ENCODE data around the gene TBXA2R. TPM values are rescaled to one million over a fixed set of nuclear protein-coding genes. Genes with fewer than 3 reads are reported as not detected.
"Not testable (repeated sequence)": the region's sequence is repeated elsewhere in the genome, so short reads cannot be mapped to it uniquely, and the experiment has no call there.

Gene TBXA2R
- total RNA-seq, 2 experiments from 2014 or later = 2.6 to 2.8 TPM

- ATAC-seq; H3K4me3 Mint-ChIP-seq; H3K27me3 Mint-ChIP-seq (ENCODE audit: low read depth); H3K36me3 Mint-ChIP-seq (ENCODE audit: low read depth); DNase-seq; H3K27ac Mint-ChIP-seq; H3K9me3 Mint-ChIP-seq (ENCODE audit: insufficient read depth); POLR2A ChIA-PET: not testable (repeated sequence)
- H3K4me1 Mint-ChIP-seq (ENCODE audit: low read depth) = peaks cover 16% of the 10 kb centered on the region
- CTCF ChIA-PET = interaction anchor here (1.3 kb wide), 1 partner anchor 24 kb away, joined by 6 read pairs; no protein-coding TSS in a partner anchor
Measured at GRCh38 chr19:3570042-3570441, 36.6 kb downstream of the TBXA2R start.

GRCh38 chr19:3565139-3565538, 41.5 kb downstream of the TBXA2R start:
- ATAC-seq = no peak
- no peak overlapping the region for H3K4me3 Mint-ChIP-seq
- DNase-seq = no peak
- CTCF ChIA-PET = no interaction called here
- no peaks in the 10 kb centered on the region for H3K9me3 Mint-ChIP-seq (ENCODE audit: insufficient read depth)
- no peaks in the 10 kb centered on the region for H3K27me3 Mint-ChIP-seq (ENCODE audit: low read depth)
- H3K4me1 Mint-ChIP-seq (ENCODE audit: low read depth) = no peaks in the 10 kb centered on the region
- no peaks in the 10 kb centered on the region for H3K36me3 Mint-ChIP-seq (ENCODE audit: low read depth)
- H3K27ac Mint-ChIP-seq = no peak overlapping the region
- POLR2A ChIA-PET = no interaction called here

GRCh38 chr19:3563709-3564524, 42.8 kb downstream of the TBXA2R start:
- no peak for DNase-seq
- Mint-ChIP-seq H3K36me3 (ENCODE audit: low read depth) (no peaks in the 10 kb centered on the region), H3K9me3 (ENCODE audit: insufficient read depth) (no peaks in the 10 kb centered on the region), H3K4me3 (no peak overlapping the region), H3K27me3 (ENCODE audit: low read depth) (no peaks in the 10 kb centered on the region), H3K27ac (no peak overlapping the region), H3K4me1 (ENCODE audit: low read depth) (no peaks in the 10 kb centered on the region)
- ChIA-PET POLR2A (no interaction called here), CTCF (no interaction called here)
- ATAC-seq = no peak

- POLR2A ChIA-PET = interaction anchor here (0.9 to 1.6 kb wide), 5 partner anchors 10 to 205 kb away, joined by 3 to 6 read pairs (median 3); partner anchors contain the start of gene MRPL54
- Mint-ChIP-seq H3K27ac (peak within 1 kb of the TSS; percentile 91), H3K27me3 (ENCODE audit: low read depth) (no peaks in the 10 kb centered on the region), H3K36me3 (ENCODE audit: low read depth) (peaks cover 2% of the 10 kb centered on the region), H3K4me3 (peak within 1 kb of the TSS; percentile 94), H3K9me3 (ENCODE audit: insufficient read depth) (no peaks in the 10 kb centered on the region), H3K4me1 (ENCODE audit: low read depth) (peaks cover 41% of the 10 kb centered on the region)
- ATAC-seq (peak; percentile 93), DNase-seq (peak; percentile 96)
- CTCF ChIA-PET = interaction anchor here (1.0 to 3.4 kb wide), 3 partner anchors 11 to 88 kb away, joined by 3 to 32 read pairs (median 4); partner anchors contain the start of gene HMG20B
Measured at GRCh38 chr19:3557461-3558248, 49.0 kb downstream of the TBXA2R start, which contains the start of gene MFSD12. MFSD12 (minus strand) TSS chr19:3557586; CDS start chr19:3557403, 183 bp downstream.

- ChIA-PET CTCF (interaction anchor here (1.0 to 3.4 kb wide), 4 partner anchors 10 to 87 kb away, joined by 3 to 32 read pairs (median 4); partner anchors contain the start of genes GIPC3 and HMG20B), POLR2A (interaction anchor here (0.6 to 1.5 kb wide), 5 partner anchors 9 to 690 kb away, joined by 3 to 8 read pairs (median 6); partner anchors contain the start of genes DAPK3 and YJU2)
- Mint-ChIP-seq H3K4me3 (peak overlapping the region; percentile 94), H3K9me3 (ENCODE audit: insufficient read depth) (no peaks in the 10 kb centered on the region), H3K27ac (peak overlapping the region; percentile 91), H3K4me1 (ENCODE audit: low read depth) (peaks cover 43% of the 10 kb centered on the region), H3K36me3 (ENCODE audit: low read depth) (peaks cover 2% of the 10 kb centered on the region), H3K27me3 (ENCODE audit: low read depth) (no peaks in the 10 kb centered on the region)
- DNase-seq (peak; percentile 69), ATAC-seq (peak; percentile 39)
Measured at GRCh38 chr19:3556978-3557460, 49.7 kb downstream of the TBXA2R start.

- ChIA-PET POLR2A (interaction anchor here (0.5 to 1.5 kb wide), 6 partner anchors 10 to 690 kb away, joined by 3 to 8 read pairs (median 4); partner anchors contain the start of genes DAPK3 and YJU2), CTCF (interaction anchor here (1.0 to 3.4 kb wide), 4 partner anchors 10 to 29 kb away, joined by 3 to 32 read pairs (median 4); partner anchors contain the start of genes GIPC3 and HMG20B)
- H3K4me3 Mint-ChIP-seq = peak overlapping the region; percentile 94
- H3K36me3 Mint-ChIP-seq (ENCODE audit: low read depth) = peaks cover 2% of the 10 kb centered on the region
- peak overlapping the region; percentile 91 for H3K27ac Mint-ChIP-seq
- peaks cover 47% of the 10 kb centered on the region for H3K4me1 Mint-ChIP-seq (ENCODE audit: low read depth)
- ATAC-seq (no peak), DNase-seq (no peak)
- no peaks in the 10 kb centered on the region for H3K9me3 Mint-ChIP-seq (ENCODE audit: insufficient read depth)
- no peaks in the 10 kb centered on the region for H3K27me3 Mint-ChIP-seq (ENCODE audit: low read depth)
Measured at GRCh38 chr19:3556423-3556977, 50.2 kb downstream of the TBXA2R start.

GRCh38 chr19:3555653-3556422, 50.8 kb downstream of the TBXA2R start:
- Mint-ChIP-seq H3K27me3 (ENCODE audit: low read depth) (no peaks in the 10 kb centered on the region), H3K9me3 (ENCODE audit: insufficient read depth) (no peaks in the 10 kb centered on the region), H3K4me1 (ENCODE audit: low read depth) (peaks cover 50% of the 10 kb centered on the region), H3K36me3 (ENCODE audit: low read depth) (peaks cover 3% of the 10 kb centered on the region), H3K4me3 (peak overlapping the region; percentile 94), H3K27ac (peak overlapping the region; percentile 91)
- ChIA-PET CTCF (interaction anchor here (0.8 to 3.4 kb wide), 6 partner anchors 9 to 55 kb away, joined by 3 to 32 read pairs (median 4); partner anchors contain the start of genes GIPC3 and HMG20B), POLR2A (interaction anchor here (0.5 to 1.5 kb wide), 4 partner anchors 10 to 691 kb away, joined by 3 to 8 read pairs (median 6); partner anchors contain the start of gene YJU2)
- ATAC-seq = no peak
- DNase-seq = no peak

- peaks cover 7% of the 10 kb centered on the region for H3K36me3 Mint-ChIP-seq (ENCODE audit: low read depth)
- ATAC-seq = peak; percentile 20
Measured at GRCh38 chr19:3554254-3555083, 52.2 kb downstream of the TBXA2R start.

GRCh38 chr19:3551792-3552095, 54.9 kb downstream of the TBXA2R start:
- ChIA-PET POLR2A (no interaction called here), CTCF (no interaction called here)
- ATAC-seq = no peak
- peaks cover 11% of the 10 kb centered on the region for H3K36me3 Mint-ChIP-seq (ENCODE audit: low read depth)
- peak overlapping the region; percentile 70 for H3K27ac Mint-ChIP-seq
- no peaks in the 10 kb centered on the region for H3K27me3 Mint-ChIP-seq (ENCODE audit: low read depth)
- DNase-seq = no peak
- H3K4me3 Mint-ChIP-seq = no peak overlapping the region
- H3K4me1 Mint-ChIP-seq (ENCODE audit: low read depth) = peaks cover 41% of the 10 kb centered on the region
- no peaks in the 10 kb centered on the region for H3K9me3 Mint-ChIP-seq (ENCODE audit: insufficient read depth)

More at GRCh38 chr19:3554254-3555083, 52.2 kb downstream of the TBXA2R start:
- Mint-ChIP-seq H3K27ac (peak overlapping the region; percentile 94), H3K9me3 (ENCODE audit: insufficient read depth) (no peaks in the 10 kb centered on the region), H3K4me1 (ENCODE audit: low read depth) (peaks cover 51% of the 10 kb centered on the region), H3K4me3 (peak overlapping the region; percentile 63), H3K27me3 (ENCODE audit: low read depth) (no peaks in the 10 kb centered on the region)
- ChIA-PET CTCF (interaction anchor here (0.7 to 2.2 kb wide), 3 partner anchors 9 to 451 kb away, joined by 3 to 22 read pairs (median 3); no protein-coding TSS in a partner anchor), POLR2A (interaction anchor here (0.6 kb wide), 1 partner anchor 13 kb away, joined by 4 read pairs; no protein-coding TSS in a partner anchor)
- peak; percentile 62 for DNase-seq
